Stimulated activated naive CD8-positive, alpha-beta T cell treated with anti-CD3 and anti-CD28 coated beads, Interleukin-15, Interleukin-2, amounts not matched to agents 100 U/mL and 50 U/mL, for 24 hours (primary cell): ENCODE measurements around the gene PLCB4.

Experiments
- ATAC-seq: fragments of 150-1000 bp; cut with Tn5 transposase; one replicate; pipeline ENCODE4 v1.10.0; 2021
- DNase-seq: peaks from one replicate; pipeline ENCODE4 v3.0.0; 2021

PLCB4 gene

DNA sequence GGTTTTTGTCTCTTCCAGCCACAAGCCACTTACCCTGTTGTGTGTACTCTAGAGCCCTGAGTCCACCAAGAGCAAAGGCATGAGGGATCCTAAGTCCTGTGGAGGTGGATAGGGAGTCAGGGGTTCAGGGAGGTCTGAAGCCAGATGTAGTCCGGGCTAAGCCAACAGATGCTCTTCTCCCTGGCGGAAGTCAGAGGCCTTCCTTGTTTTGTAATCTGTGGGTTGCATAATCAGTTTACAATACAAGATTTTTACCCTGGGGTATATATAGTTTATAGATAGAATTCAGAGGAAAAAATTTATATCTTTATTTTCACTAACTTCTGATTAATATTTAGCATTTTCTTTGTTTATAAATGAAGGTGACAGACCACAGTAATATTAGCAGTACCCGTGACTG is 454.7 kb downstream of the PLCB4 start:
- DNase-seq (no peak), ATAC-seq (no peak)
